Vagina (tissue), 2 donors: ENCODE results near the gene NR4A1.

Experiments
- POLR2A ChIP-seq, 2 donors: fragments of 450-650 bp; IDR thresholded peaks; one replicate each; pipeline ENCODE4 v1.6.1; 2017; ENCODE audit warnings: antibody characterized with exemption in 2 of 2, mild to moderate bottlenecking in 2 of 2, moderate library complexity in 2 of 2
- POLR2AphosphoS5 ChIP-seq, 2 donors: sonication (generic); formaldehyde crosslinking; IDR thresholded peaks; one replicate each; pipeline ENCODE4 v1.9.0; 2017; ENCODE audit warnings: antibody characterized with exemption in 2 of 2, mild to moderate bottlenecking in 2 of 2, low read depth in 1 of 2; ENCODE audit not compliant: insufficient read depth in 1 of 2
- TF ChIP-seq, protein P1 (sequence below), 3 experiments: fragments of 450-650 bp in 2 of 3; fragments of 200-600 bp in 1 of 3; sonication (generic) in 1 of 3; IDR thresholded peaks; one replicate each; pipeline ENCODE4 v1.5.1; 2017 to 2019; ENCODE audit warnings: antibody characterized with exemption in 3 of 3, mild to moderate bottlenecking in 2 of 3, moderate library complexity in 2 of 3

DNA sequence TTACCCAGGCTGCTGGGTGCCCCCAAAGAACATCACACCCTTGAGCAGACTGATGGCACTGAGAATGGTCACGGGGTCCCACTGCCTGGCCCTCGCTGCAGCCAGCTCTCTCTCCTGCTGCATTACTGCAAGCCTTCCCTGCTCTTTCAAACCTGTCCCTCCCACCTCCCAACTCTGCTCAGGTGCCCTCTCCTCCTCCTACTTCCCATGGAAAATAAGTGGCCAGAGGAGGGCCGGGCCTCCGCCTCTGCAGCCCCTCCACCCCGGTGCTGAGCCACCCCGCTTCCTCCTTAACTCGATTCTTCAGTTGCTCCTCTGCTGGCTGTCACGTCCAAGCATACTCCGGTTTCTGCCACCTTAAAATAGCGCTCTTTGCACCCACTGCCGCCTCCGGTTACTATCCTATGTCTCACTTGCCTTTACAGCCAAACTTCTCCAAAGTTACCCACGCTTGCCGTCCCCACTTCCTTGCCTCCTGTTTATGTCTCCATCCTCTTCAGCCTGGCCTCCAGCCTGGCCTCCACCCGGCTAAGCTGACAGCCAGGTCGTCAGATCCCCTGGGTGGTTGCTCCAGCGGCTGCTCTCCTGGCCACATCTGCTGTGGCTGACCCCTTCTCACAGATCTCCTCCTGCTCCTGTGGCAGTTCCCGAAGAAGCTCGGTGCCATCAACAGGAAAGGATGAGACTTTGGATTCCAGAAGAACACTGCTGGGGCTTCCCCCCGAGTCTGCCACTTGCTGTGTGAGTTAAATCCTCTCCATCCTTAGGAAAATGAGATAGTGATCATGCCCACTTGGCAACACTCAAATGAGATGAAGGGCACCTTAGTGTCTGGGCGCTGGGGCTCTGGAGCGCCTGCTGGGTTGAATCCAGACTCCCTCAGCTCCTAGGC, 35.9 kb downstream of the NR4A1 start:
- TF ChIP-seq, protein P1, sequence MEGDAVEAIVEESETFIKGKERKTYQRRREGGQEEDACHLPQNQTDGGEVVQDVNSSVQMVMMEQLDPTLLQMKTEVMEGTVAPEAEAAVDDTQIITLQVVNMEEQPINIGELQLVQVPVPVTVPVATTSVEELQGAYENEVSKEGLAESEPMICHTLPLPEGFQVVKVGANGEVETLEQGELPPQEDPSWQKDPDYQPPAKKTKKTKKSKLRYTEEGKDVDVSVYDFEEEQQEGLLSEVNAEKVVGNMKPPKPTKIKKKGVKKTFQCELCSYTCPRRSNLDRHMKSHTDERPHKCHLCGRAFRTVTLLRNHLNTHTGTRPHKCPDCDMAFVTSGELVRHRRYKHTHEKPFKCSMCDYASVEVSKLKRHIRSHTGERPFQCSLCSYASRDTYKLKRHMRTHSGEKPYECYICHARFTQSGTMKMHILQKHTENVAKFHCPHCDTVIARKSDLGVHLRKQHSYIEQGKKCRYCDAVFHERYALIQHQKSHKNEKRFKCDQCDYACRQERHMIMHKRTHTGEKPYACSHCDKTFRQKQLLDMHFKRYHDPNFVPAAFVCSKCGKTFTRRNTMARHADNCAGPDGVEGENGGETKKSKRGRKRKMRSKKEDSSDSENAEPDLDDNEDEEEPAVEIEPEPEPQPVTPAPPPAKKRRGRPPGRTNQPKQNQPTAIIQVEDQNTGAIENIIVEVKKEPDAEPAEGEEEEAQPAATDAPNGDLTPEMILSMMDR (IDR thresholded peaks at IDR 0.05) = no peak
- TF ChIP-seq POLR2AphosphoS5 (IDR thresholded peaks at IDR 0.05; ENCODE audit: insufficient read depth in 1 of 2, low read depth in 1 of 2) (no peak), POLR2A (IDR thresholded peaks at IDR 0.05) (no peak)
